Fibroblast of mammary gland (primary cell): ENCODE results near the gene SMAD7.

Experiments used
- DNase-seq: peaks from one replicate; pipeline ENCODE4 v3.0.0-alpha.2; 2010; ENCODE audit warnings: low read depth
- H3K4me3 ChIP-seq: 2 replicates; pipeline ENCODE4 v1.5.1; 2011; ENCODE audit warnings: low read depth, mild to moderate bottlenecking, low read length, moderate library complexity; ENCODE audit not compliant: control insufficient read depth
- CTCF ChIP-seq: conservative IDR thresholded peaks from 2 replicates; pipeline ENCODE4 v1.5.1; 2011; ENCODE audit warnings: low read depth, low read length, inconsistent platforms; ENCODE audit not compliant: control insufficient read depth, insufficient read depth

Gene SMAD7

DNA sequence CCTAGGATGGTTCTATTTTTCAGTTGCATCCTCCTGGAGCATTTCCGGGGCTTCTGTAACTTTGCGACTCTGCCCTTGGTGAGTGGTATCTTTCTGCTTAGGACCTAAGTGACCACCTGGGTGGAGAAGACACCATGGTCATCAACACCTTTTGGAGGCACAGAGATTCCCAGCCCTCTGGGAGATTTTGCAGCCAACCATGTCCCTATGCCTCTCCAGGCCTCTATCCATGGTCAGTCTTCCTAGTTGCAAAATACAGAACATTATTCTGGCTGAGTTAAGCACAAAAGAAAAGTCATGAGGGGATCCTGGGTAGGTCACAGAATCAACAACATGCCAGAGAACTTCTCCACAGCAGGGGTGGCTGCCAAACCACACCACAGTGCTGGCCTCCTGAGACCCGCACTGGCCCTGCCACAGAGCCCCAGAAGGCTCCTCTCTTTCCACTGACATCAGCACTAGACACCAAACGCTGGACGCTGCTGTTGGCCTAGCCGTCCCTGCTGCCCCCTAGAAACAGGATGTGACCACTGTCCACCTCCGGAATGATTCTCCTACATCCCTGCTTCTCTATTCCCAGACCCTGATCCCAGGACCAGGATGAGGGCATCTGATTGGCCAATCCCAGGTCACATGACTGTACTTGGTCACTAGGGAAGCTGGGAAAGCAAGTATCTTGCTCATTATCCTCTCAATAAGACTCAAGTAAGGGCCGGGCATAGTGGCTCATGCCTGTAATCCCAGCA, 47.7 kb downstream of the SMAD7 start:
- no peak for TF ChIP-seq CTCF
- DNase-seq, result peak; percentile 81

DNA sequence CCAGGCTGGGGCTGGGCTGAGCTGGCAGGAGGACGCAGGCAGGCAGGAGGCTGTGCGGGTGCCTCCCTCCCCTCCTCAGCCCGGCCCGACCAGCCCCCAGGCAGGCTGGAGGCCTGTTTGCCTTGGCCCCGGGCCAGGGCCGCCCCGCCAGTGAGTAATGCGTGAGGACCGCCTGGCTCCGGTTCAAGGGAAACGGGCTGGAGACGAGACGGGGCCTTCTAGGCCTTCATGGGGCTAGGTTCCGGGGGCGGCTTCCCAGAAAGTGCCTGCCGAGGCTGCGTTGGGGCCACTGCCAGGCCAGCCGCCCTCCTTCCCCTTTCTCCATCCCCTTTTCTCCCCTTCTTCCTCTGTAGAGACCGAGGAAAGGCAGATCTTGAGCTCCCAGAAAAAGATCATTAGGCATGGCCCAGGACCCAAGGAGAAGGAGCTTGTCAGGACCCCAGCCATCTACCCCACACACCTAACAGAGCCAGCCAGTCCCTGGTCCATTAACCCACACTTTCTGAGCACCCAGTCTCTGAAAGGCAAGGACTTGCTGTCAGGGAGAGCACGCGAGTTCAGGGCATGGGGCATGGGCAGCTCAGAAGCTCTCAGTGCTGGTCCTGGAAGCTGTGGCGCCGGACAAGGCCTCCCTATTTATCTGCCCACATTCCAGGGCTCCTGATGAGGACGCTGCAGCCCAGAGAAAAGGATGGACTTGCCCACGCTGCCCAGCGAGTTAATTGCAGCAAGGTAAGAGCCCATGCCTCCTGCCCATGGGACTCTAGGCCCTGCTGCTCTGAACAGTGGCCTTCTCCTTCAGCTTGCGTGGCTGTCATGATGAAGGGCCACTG, 48.5 kb downstream of the SMAD7 start:
- no peak for TF ChIP-seq CTCF
- peak; percentile 84 for DNase-seq
- no peak overlapping the region for H3K4me3 ChIP-seq

More for the DNA sequence above, 47.7 kb downstream of the SMAD7 start:
- H3K4me3 ChIP-seq, result no peak overlapping the region

DNA sequence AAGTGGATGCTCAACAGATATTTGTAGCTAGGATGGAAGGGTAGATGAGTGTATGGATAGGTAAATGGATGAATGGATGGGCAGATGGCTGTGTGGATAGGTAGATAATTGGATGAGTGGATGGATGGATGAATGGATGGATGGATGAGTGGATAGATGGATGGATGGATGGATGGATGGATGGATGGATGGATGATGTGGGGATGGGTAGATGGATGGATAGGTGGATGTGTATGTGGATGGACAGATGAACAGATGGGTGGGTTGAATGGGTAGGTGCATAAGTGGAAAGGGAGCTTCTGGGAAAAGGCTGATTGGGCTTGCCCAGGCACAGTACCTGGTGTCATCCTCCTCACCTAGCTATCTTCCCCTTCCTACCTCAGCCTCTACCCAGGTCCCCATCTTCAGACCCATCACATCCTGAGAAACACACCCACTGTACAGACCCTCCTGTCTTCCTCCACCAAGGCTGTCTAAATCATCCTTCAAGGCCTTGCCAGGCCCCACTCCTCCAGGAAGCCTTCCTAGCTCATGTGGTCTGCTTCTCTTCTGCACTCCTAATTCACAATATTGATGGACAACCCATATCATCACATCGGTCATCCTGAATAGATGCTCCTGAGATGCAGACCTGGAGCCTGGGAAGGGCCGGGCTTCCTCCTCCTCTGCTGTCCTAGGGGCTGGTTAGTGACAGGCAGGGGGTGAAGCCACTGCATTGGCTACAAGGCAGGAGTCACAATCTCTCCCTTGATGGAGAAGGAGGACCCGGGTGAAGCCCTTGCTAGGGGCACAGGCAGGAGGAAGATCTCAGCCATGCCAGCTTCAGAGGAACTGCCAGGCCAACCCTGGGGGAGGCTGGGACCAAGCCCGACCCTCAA, 49.4 kb downstream of the SMAD7 start:
- no peak overlapping the region for H3K4me3 ChIP-seq
- no peak for TF ChIP-seq CTCF
- no peak for DNase-seq

DNA sequence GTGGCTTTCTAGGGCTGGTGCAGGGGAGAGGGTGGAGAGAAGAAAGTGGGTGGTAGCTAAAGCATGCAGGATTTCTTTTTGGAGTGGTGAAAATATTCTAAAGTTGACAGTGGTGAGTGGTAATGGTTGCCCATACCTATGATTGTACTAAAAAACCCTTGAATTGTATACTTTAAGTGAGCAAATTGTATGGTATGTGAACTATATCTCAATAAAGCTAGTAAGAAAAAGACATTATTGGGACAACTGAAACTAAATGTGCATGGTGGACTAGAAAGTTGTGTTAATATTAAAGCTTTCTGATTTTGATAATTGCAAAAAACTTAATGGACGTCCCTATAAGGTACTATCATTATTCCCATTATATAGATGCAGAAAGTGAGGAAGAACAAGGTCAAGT, 50.3 kb downstream of the SMAD7 start:
- DNase-seq, result no peak
- H3K4me3 ChIP-seq, result no peak overlapping the region
- TF ChIP-seq CTCF, result no peak

GRCh38 chr18:48899558-48900174, 51.1 kb downstream of the SMAD7 start:
- no peak for TF ChIP-seq CTCF
- DNase-seq, result no peak
- H3K4me3 ChIP-seq, result no peak overlapping the region

GRCh38 chr18:48898521-48898920, 52.2 kb downstream of the SMAD7 start:
- no peak for TF ChIP-seq CTCF
- DNase-seq, result no peak
- H3K4me3 ChIP-seq, result no peak overlapping the region
